Activated CD4-positive, CD25-positive, alpha-beta regulatory T cell treated with anti-CD3 and anti-CD28 coated beads, Interleukin-2, amount 50 U/mL, for 24 hours (primary cell): ENCODE data around the gene CALM1.

Source experiments
- ATAC-seq, 2 donors: fragments of 150-1000 bp; cut with Tn5 transposase; one replicate each; pipeline ENCODE4 v1.10.0; 2021; ENCODE audit warnings: mild to moderate bottlenecking in 1 of 2, moderate library complexity in 1 of 2

Gene CALM1

DNA sequence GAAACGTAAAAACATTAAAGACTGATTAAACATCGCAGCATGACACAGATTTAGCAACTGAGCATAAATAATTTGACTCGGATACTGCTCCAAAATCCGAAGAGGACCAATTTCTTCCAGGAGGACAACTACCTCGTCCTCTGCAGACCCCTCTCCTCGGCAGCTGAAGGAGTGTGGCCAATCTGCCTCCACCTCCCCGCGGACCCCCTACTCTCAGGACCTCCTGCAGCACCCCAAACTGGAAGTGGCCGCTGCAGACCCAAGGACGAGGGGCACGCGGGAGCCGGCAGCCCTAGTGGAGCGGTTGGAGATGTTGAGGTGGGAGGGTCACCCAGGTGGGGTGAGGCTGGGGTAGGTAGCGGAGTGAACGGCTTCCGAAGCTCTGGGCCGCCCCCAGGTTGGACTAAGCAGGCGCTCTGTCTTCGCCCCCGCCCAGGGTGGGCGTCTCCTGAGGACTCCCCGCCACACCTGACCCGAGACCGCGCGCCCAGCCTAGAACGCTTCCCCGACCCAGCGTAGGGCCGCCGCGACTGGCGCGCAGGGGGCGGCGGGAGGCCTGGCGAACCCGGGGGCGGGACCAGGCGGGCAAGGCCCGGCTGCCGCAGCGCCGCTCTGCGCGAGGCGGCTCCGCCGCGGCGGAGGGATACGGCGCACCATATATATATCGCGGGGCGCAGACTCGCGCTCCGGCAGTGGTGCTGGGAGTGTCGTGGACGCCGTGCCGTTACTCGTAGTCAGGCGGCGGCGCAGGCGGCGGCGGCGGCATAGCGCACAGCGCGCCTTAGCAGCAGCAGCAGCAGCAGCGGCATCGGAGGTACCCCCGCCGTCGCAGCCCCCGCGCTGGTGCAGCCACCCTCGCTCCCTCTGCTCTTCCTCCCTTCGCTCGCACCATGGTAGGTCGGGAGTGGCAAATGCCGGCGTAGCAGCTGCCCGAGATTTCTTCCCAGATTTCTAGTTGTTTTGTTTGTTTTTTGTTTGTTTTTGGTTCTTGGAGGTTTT is at the start of gene CALM1:
TSS of gene CALM1 (plus strand) at position 689 of the 999 bp plus-strand sequence. CDS start at position 891, 202 bp downstream.
- peak; percentile 54 to 58 for ATAC-seq

- ATAC-seq = no peak
These were observed 48.6 kb upstream of the CALM1 start for GRCh38 chr14:90348270-90348669.

GRCh38 chr14:90349739-90350138 is 47.1 kb upstream of the CALM1 start:
- no peak for ATAC-seq

DNA sequence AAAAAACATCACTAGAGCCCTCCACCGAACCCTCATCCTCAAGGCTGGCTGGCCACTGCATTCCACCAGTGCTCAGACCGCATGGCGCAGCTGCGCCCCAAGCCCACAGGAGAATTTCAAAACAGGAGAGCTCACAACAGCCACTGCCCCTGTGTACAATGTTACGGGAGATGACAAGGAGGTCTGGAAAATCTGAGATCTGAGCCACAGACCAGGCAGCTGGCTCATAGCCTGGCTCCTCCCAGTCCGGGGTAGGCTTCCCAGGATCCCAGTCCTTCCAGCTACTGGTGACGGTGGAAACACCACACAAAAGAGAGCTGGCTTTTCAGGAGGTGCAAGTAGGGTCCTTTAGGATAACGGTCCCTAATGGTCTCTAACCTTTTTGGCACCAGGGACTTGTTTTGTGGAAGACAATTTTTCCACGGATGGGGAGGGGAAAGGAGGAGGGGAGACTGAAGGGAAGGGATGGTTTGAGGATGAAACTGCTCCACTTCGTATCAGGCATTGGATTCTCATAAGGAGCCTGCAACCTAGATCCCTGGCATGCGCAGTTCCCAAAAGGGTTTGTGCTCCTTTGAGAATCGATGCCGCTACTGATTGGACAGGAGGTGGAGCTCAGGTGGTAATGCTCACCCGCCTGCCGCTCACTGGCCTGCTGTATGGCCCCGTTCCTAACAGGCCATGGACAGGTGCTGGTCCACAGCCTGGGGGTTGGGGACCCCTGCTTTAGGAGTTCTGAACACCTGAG is 42.1 kb upstream of the CALM1 start:
- ATAC-seq = no peak

DNA sequence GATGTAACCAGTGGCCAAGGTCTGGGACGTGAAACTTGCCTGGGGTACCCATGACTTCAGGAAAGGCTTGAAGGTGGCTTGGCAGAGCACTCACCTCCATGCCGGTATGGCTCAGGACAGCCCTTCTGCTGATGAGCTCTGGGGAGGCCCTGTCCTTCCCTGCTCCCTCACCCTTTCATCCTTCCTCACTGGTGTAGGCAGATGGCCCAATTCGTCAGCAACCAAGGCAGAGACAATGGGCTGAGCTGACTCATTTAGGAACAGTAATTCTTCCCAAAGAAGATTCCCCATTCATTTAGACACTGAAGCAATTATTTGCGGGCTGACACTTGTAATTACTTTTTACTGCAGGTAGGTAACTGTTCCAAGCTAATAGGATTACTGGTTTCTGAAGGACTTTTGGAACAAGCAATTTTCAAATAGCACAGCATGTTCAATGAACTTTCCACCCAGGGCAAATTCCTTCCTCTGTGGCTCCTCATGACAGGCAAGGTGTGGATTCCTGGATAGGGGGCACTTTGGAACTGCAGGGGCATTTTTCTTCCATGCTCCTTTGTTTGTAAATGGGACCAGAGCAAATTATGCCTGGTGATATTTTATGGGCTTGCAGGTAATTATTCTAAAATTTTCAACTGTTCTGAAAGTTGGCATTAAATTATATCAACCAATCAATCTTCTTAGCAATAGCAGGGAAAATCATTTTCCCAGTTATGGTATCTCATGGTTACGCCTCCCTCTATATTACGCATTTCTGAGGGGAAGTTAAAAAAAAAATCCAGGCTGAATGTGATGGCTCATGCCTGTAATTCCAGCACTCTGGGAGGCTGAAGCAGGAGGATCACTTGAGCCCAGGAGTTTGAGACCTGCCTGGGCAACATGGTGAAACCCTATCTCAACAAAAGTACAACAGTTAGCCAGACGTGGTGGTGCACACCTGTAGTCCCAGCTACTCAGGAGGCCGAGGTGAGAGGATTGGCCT is 41.0 kb upstream of the CALM1 start:
- ATAC-seq = no peak

GRCh38 chr14:90356925-90357324 is 39.9 kb upstream of the CALM1 start:
- no peak for ATAC-seq

DNA sequence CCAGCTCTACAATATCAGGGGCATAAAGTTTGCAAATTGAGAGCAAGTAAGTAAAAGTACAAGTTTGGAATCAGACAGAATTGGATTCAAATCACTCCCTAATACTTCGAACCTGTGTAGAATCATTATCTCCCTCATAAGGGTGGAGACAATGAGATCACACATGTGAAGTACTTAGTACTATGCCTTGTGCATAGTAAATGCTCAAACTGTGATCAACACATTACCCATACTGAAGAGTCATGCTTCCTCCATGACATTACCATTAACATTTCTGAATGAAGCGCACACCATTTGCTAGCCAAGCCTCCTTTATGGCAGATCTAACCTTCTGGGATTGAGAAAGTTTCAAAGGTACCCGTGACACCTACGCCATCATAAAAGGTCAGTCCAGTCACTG is 38.5 kb upstream of the CALM1 start:
- ATAC-seq = no peak

DNA sequence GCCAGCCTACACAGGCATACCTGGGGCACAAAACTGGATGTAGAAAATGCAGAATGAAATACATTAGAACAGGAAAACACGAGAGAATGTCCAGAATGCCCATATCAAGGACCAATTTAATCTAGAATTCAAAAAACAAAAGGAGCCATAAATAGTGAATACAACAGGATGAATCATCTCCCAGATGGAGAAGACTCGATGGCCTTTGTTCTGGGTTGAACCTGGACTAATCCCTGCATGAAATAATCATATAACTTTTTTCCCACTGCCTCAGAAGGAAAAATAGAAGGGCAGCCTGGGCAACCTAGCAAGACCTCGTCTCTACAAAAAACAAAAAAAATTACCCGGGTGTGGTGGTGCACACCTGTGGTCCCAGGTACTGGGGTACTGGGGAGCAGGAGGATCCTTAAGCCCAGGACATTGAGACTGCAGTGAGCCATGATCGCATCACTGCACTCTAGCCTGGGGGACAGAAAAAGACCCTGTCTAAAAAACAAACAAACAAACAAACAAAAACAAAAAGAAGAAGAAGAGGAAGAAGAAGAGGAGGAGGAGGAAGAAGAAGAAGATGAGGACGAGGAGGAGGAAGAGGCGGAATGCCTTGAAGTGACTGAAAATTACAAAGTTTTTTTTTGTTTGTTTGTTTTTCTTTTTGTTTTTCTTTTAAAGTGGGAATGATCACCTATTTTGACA is 34.8 kb upstream of the CALM1 start:
- ATAC-seq = no peak

DNA sequence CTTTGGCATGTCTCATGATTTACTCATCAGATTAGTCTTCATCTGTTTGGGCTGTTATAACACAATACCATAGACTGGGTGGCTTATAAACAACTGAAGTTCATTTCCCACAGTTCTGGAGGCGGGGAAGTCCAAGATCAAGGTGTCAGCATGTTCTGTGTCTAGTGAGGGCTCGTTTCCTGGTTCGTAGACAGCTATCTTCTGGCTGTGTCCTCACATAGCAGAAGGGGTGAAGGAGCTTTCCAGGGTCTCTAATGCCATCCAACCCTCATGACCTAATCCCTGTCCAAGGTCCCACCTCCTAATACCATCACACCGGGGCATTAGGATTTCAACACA is 34.3 kb upstream of the CALM1 start:
- no peak for ATAC-seq

DNA sequence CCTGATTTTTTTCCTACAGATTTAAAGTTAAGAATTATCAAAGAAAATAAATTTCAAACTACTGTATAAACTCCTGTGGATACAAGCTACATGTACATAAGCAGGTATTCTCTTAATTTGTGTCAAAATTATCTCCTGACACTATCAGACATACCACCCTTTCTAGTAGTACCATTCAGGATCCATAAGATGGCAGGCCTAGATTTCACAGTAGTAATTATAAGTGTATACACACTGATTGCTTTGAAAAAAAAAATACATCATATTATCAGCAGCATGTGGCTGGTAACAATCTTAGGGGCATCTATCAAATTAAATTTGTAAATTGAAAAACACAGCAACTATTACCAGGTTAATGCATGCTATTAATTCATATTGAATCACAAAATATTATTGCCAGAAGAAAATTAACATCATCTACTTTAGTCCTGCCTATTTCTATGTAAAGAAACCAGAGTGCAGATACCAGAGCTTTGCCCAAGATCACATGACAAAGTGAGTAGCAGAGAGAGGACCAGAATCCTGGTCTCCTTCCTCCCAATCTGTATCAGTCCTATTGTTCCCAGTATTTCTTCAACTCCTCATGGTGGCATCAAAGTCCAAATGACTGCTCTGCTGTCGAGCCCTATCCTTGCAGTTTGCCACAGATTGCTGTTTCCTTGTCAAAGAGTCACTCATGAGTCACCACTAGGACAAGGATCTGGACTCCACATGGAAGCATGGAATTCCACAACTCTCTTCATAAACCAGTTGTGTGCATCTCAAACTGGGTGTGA is 27.7 kb upstream of the CALM1 start:
- peak in 1 of 2 donors; percentile 45 for ATAC-seq

DNA sequence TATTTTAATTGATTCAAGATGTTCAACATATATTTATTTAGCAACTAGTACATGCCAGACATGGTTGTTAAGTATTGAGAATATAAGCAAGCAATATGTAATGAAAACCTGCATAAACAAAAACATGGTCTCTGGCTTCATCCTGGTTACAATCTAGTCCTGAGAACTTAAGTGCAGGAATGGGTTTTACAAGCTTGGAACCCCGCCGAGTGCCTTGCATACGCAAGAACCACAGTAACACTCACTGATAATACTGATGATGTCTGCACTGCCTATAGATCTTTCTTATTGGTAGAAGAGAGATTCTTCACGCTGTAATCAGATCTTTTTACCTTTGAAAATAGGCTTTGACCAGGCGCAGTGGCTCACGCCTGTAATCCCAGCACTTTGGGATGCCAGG is 22.9 kb upstream of the CALM1 start:
- ATAC-seq = no peak

DNA sequence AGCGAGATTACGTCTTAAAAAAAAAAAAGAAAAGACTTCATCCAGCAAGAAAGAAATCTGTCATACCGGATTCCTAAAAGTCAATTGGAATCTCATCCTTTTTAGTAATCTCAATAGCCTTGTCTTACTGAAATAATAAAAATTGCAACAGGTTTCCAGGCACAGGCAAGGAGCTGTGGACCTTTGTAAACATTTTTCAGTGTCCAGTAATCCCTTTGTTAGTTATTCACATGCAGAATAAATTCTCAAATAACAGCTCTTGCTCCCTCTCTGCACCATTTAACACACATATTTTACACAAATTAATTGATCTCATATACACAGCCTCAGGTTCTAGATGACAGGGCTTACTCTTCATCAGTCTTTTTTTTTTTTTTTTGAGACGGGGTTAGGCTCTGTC is 22.0 kb upstream of the CALM1 start:
- no peak for ATAC-seq

DNA sequence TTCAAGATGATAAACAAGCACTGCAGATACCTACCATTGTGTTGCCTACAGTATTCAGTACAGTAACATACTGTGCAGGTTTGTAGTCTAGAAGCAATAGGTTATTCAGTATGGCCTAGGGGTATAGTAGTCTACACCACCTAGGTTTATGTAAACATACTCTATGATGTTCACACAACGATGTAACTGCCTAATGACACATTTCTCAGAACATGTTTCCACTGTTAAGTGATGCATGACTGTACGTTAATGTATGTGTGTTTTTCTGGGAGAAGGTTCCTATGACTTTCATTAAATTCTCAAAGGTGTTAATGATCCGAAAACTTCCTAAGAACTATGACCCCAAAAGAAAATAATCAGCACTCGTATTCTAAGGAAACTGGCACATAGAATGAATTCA is 20.9 kb upstream of the CALM1 start:
- no peak for ATAC-seq

- no peak for ATAC-seq
These were observed 18.6 kb upstream of the CALM1 start for GRCh38 chr14:90378249-90378648.

GRCh38 chr14:90379106-90379505 is 17.7 kb upstream of the CALM1 start:
- no peak for ATAC-seq

- no peak for ATAC-seq
These were observed 15.6 kb upstream of the CALM1 start for GRCh38 chr14:90381011-90381786.

GRCh38 chr14:90381999-90382451 is 14.8 kb upstream of the CALM1 start:
- ATAC-seq = no peak

DNA sequence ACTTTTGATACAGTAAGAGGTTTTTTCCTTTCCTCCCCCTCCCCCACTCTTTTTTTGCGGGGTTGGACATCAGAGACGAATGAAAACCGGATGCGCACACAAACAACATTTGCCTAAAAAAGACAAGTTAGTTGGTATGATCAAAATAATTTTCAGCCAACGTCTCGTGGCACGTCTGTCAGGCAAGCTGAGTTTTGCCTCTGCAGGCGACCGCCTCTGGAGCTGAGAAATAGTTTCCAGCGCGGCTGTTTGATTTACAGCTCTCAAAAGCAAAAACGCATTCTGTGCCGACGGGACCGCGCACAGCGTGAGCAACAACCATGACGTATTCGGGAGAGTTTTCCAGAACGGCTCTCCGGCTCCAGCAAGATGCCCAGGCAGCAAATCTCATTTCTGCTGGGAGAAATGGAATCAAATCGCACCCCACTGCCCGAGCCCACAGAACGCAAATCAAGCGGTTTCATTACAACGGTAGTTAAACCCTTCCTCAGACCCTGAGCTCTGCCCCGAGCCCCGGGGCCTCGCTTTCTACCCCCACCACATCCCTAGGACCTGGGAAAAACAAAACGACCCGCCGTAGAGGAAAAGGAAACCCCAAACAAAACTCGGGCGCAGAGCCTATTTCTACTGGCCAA is 14.2 kb upstream of the CALM1 start:
- peak; percentile 25 to 29 for ATAC-seq

GRCh38 chr14:90383126-90383730 is 13.6 kb upstream of the CALM1 start:
- peak; percentile 90 to 93 for ATAC-seq
